Ishikawa (cell line): Measurements from ENCODE around the gene EDN1.

Source experiments
- CEBPB ChIP-seq: IDR thresholded peaks from 2 replicates; pipeline ENCODE4 v1.6.1; 2012
- CREB1 ChIP-seq: IDR thresholded peaks from 2 replicates; pipeline ENCODE4 v1.6.1; 2012; ENCODE audit warnings: low read depth
- EGR1 ChIP-seq: IDR thresholded peaks from 2 replicates; pipeline ENCODE4 v1.6.1; 2012
- EP300 ChIP-seq: IDR thresholded peaks from 2 replicates; pipeline ENCODE4 v1.6.1; 2012; ENCODE audit warnings: borderline replicate concordance
- FOXM1 ChIP-seq: IDR thresholded peaks from 2 replicates; pipeline ENCODE4 v1.6.1; 2012; ENCODE audit warnings: low read depth, borderline replicate concordance
- NFIC ChIP-seq: IDR thresholded peaks from 2 replicates; pipeline ENCODE4 v1.6.1; 2012
- RAD21 ChIP-seq: IDR thresholded peaks from 2 replicates; pipeline ENCODE4 v1.6.1; 2012; ENCODE audit warnings: low read depth
- REST ChIP-seq: IDR thresholded peaks from 2 replicates; pipeline ENCODE4 v1.6.1; 2012; ENCODE audit warnings: low read depth, mild to moderate bottlenecking
- TAF1 ChIP-seq: IDR thresholded peaks from 2 replicates; pipeline ENCODE4 v1.6.1; 2012; ENCODE audit warnings: low read depth, mild to moderate bottlenecking
- TCF12 ChIP-seq: IDR thresholded peaks from 2 replicates; pipeline ENCODE4 v1.6.1; 2012; ENCODE audit warnings: low read depth
- TEAD4 ChIP-seq: IDR thresholded peaks from 2 replicates; pipeline ENCODE4 v1.6.1; 2012
- YY1 ChIP-seq: IDR thresholded peaks from 2 replicates; pipeline ENCODE4 v1.6.1; 2012; ENCODE audit warnings: low read depth
- ZBTB7A ChIP-seq: IDR thresholded peaks from 2 replicates; pipeline ENCODE4 v1.6.1; 2012; ENCODE audit warnings: low read depth
- TF ChIP-seq, protein P1 (sequence below): IDR thresholded peaks from 2 replicates; pipeline ENCODE4 v1.6.1; 2012
- TF ChIP-seq, protein P2 (sequence below): IDR thresholded peaks from 2 replicates; pipeline ENCODE4 v1.6.1; 2012

EDN1 gene

GRCh38 chr6:12324748-12325147 is 34.6 kb downstream of the EDN1 start:
- TF ChIP-seq EGR1: no peak
- no peak for TF ChIP-seq CREB1
- TF ChIP-seq, protein P1, sequence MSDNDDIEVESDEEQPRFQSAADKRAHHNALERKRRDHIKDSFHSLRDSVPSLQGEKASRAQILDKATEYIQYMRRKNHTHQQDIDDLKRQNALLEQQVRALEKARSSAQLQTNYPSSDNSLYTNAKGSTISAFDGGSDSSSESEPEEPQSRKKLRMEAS: no peak
- no peak for TF ChIP-seq ZBTB7A

DNA sequence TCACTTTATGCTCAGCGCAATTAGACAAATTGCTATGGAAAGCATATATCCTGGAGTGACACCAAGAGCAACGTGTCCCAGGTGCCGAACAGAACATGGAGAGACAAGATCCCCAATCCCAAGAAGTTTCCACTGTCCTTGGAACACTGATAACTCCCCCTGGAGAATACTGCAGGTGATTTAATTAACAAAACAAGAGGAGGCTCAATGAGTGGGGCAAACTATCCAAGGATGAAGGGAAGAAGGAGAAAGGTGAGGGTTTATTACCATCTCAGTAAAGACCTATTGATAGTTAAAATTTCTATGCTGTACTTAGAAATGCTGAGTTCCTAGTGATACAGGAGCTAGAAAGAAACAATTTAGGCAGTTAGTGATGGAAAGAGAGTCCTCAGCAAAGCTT is 35.7 kb downstream of the EDN1 start:
- TF ChIP-seq TEAD4: no peak
- TF ChIP-seq FOXM1: no peak
- TF ChIP-seq, protein P2, sequence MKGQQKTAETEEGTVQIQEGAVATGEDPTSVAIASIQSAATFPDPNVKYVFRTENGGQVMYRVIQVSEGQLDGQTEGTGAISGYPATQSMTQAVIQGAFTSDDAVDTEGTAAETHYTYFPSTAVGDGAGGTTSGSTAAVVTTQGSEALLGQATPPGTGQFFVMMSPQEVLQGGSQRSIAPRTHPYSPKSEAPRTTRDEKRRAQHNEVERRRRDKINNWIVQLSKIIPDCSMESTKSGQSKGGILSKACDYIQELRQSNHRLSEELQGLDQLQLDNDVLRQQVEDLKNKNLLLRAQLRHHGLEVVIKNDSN: no peak
- TF ChIP-seq NFIC: no peak
- no peak for TF ChIP-seq ZBTB7A
- TF ChIP-seq CREB1: no peak
- no peak for TF ChIP-seq CEBPB
- no peak for TF ChIP-seq EP300
- TF ChIP-seq, protein P1: no peak
- no peak for TF ChIP-seq EGR1
- TF ChIP-seq YY1: no peak
- TF ChIP-seq REST: no peak
- no peak for TF ChIP-seq TAF1
- TF ChIP-seq TCF12: no peak
- no peak for TF ChIP-seq RAD21

DNA sequence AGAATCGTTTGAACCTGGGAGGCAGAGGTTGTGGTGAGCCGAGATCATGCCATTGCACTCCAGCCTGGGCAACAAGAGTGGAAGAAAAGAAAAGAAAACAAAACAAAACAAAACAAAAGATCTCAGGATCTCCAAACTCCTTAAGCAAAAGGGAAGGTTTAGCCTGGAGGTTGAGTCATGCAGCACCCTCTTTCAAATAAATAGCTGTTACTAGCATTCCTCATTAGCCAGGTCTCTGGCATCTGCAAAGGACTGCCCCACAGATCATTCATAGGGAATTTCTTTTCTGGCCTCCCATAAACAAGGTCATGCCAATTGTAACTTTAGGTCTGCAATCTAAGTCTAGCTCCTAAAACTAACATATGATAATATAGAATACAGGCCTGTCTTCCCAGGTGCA is 37.2 kb downstream of the EDN1 start:
- TF ChIP-seq RAD21: no peak
- TF ChIP-seq, protein P1: no peak
- TF ChIP-seq CEBPB: no peak
- no peak for TF ChIP-seq NFIC
- no peak for TF ChIP-seq EGR1
- no peak for TF ChIP-seq TAF1
- no peak for TF ChIP-seq EP300
- no peak for TF ChIP-seq FOXM1
- no peak for TF ChIP-seq REST
- TF ChIP-seq CREB1: no peak
- TF ChIP-seq YY1: no peak
- TF ChIP-seq, protein P2: no peak
- no peak for TF ChIP-seq TCF12
- TF ChIP-seq TEAD4: no peak
- TF ChIP-seq ZBTB7A: no peak

DNA sequence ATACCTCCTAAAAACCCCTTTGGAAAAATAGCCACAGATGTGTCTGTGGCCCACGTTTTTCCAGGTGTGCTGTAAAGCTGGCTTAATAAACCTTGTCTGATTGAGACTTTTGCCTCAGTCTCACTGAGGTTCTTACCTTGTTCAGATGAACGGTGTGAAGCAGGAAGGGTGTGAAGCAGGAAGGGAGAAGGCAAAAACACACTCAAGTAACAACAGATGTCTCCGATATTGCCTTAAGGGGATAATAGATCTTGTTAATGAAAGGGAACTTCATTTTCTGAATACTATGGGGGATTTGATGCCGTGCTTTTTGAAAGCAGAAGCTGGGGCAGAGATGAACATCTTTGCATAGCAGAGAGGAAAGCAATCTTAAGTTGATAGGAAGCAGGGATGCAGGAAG is 37.8 kb downstream of the EDN1 start:
- TF ChIP-seq NFIC: no peak
- no peak for TF ChIP-seq TEAD4
- no peak for TF ChIP-seq CREB1
- TF ChIP-seq EGR1: no peak
- TF ChIP-seq TCF12: no peak
- TF ChIP-seq TAF1: no peak
- TF ChIP-seq, protein P1: no peak
- no peak for TF ChIP-seq FOXM1
- no peak for TF ChIP-seq RAD21
- TF ChIP-seq REST: no peak
- no peak for TF ChIP-seq EP300
- no peak for TF ChIP-seq CEBPB
- TF ChIP-seq, protein P2: no peak
- TF ChIP-seq ZBTB7A: no peak
- TF ChIP-seq YY1: no peak
